GM12878 (cell line): Measurements from ENCODE around the gene MYBPHL. TPM values are rescaled to one million over a fixed set of nuclear protein-coding genes. Genes with fewer than 3 reads are reported as not detected.

Experiments
- ATAC-seq: fragments of 200-7000 bp; cut with Tn5 transposase; 3 replicates; pipeline ENCODE4 v1.9.1; 2020; ENCODE audit warnings: mild to moderate bottlenecking, moderate library complexity
- BruUV-seq: library from RNA; stranded (reverse); fragments of 400-500 nt; replicated peaks from 2 replicates; lab custom pipeline; 2021; lab: Mats Ljungman, UMichigan
- CTCF ChIA-PET: fragments of 300-600 bp; sonication (Branson Sonifier 250); formaldehyde crosslinking; extraction: SDS; loops from one replicate; lab custom pipeline; 2021; ENCODE audit warnings: inconsistent platforms; lab: Yijun Ruan, JAX
- POLR2A ChIA-PET: fragments of 350-600 bp; formaldehyde crosslinking; extraction: SDS; loops from one replicate; lab custom pipeline; 2021; ENCODE audit warnings: inconsistent platforms; lab: Charles Lee
- RAD21 ChIA-PET: fragments of 300-600 bp; sonication (Branson Sonifier 250); formaldehyde crosslinking; loops from one replicate; lab custom pipeline; 2023; ENCODE audit warnings: antibody characterized with exemption; ENCODE audit not compliant: unreplicated experiment; lab: Charles Lee
- SMC1A ChIA-PET: fragments of 300-600 bp; sonication (Branson Sonifier 250); formaldehyde crosslinking; loops from one replicate; lab custom pipeline; 2023; ENCODE audit not compliant: unreplicated experiment, uncharacterized antibody; lab: Charles Lee
- DNase-seq: peaks from one replicate; pipeline ENCODE4 v3.0.0-alpha.2; 2011; ENCODE audit warnings: low read depth, low spot score
- FAIRE-seq: peaks from 3 replicates; lab custom pipeline; 2011; peaks lifted over from hg19 to GRCh38; lab: Jason Lieb, UNC
- H2AFZ ChIP-seq: 2 replicates; pipeline ENCODE4 v1.6.0; 2011; ENCODE audit warnings: low read depth, low read length, control low read depth; ENCODE audit not compliant: control insufficient read depth
- H3K27ac ChIP-seq: 2 replicates; pipeline ENCODE4 v1.5.1; 2011; ENCODE audit warnings: control low read depth; ENCODE audit not compliant: control insufficient read depth, insufficient read depth
- H3K27me3 ChIP-seq, 2 experiments: replicated peaks in 1 of 2; 2 replicates each; pipeline versions ENCODE4 v1.6.0 to v1.6.1; 2011; ENCODE audit warnings: low read length in 1 of 2; ENCODE audit not compliant: control insufficient read depth in 2 of 2, insufficient read depth in 2 of 2
- H3K36me3 ChIP-seq, 2 experiments: 2 replicates each; pipeline ENCODE4 v1.5.1; 2011; ENCODE audit warnings: low read length in 1 of 2; ENCODE audit not compliant: control insufficient read depth in 2 of 2, insufficient read depth in 2 of 2
- H3K4me1 ChIP-seq: 2 replicates; pipeline ENCODE4 v1.6.1; 2011; ENCODE audit warnings: mild to moderate bottlenecking, low read length, moderate library complexity, mixed read lengths; ENCODE audit not compliant: control insufficient read depth, insufficient read depth
- H3K4me2 ChIP-seq: 2 replicates; pipeline ENCODE4 v1.6.0; 2011; ENCODE audit warnings: control low read depth; ENCODE audit not compliant: control insufficient read depth, insufficient read depth
- H3K4me3 ChIP-seq: fragments of 200-600 bp; sonication (generic); 2 replicates; pipeline ENCODE4 v1.5.1; 2016
- H3K79me2 ChIP-seq: 2 replicates; pipeline ENCODE4 v1.6.0; 2011; ENCODE audit warnings: low read length; ENCODE audit not compliant: control insufficient read depth, insufficient read depth
- H3K9ac ChIP-seq: 2 replicates; pipeline ENCODE4 v1.8.0; 2011; ENCODE audit warnings: low read length, control low read depth, mixed read lengths; ENCODE audit not compliant: control insufficient read depth, insufficient read depth
- H3K9me3 ChIP-seq: replicated peaks from 3 replicates; pipeline ENCODE4 v1.5.1; 2011; ENCODE audit warnings: mild to moderate bottlenecking, low read length; ENCODE audit not compliant: control insufficient read depth, insufficient read depth
- H4K20me1 ChIP-seq: 2 replicates; pipeline ENCODE4 v1.6.0; 2011; ENCODE audit not compliant: control insufficient read depth, insufficient read depth
- CHD2 ChIP-seq: IDR thresholded peaks from 2 replicates; pipeline ENCODE4 v1.6.1; 2011; ENCODE audit warnings: low read depth, low read length, improper control_type of control experiment, borderline replicate concordance
- RELA ChIP-seq: fragments of 450-650 bp; IDR thresholded peaks from 2 replicates; pipeline ENCODE4 v1.8.0; 2014; ENCODE audit warnings: borderline replicate concordance; ENCODE audit not compliant: partially characterized antibody
- SMAD1 ChIP-seq: fragments of 450-650 bp; IDR thresholded peaks from 2 replicates; pipeline ENCODE4 v1.6.1; 2018; ENCODE audit warnings: mild to moderate bottlenecking, low read depth; ENCODE audit not compliant: partially characterized antibody
- WGBS: methylation state at CpG from one replicate; pipeline ENCODE4 v1.1.6; 2016; ENCODE audit warnings: low lambda C conversion rate; ENCODE audit not compliant: insufficient replicate concordance, insufficient coverage; ENCODE audit errors: missing lambda C conversion rate; 5-methylcytosine and 5-hydroxymethylcytosine counted together
- in situ Hi-C: fragments of 300-500 bp; cut with MboI; formaldehyde crosslinking; loops from 9 replicates; pipeline ENCODE4 v1.14.3; 2018; ENCODE audit warnings: mixed read lengths
- intact Hi-C: fragments of 100-400 bp; cut with micrococcal nuclease; formaldehyde crosslinking; loops from one replicate; pipeline ENCODE4 v1.14.2; 2022; ENCODE audit not compliant: unreplicated experiment
- polyA plus RNA-seq, 11 experiments: library from polyadenylated mRNA; depleted of rRNA in 4 of 11; unstranded in 6 of 11; stranded (reverse) in 5 of 11; fragments of >200 nt; fragmentation: Nextera tagmentation in 4 of 11; fragmentation: Illumina TruSeq in 1 of 11; extraction: Ambion mirVana in 4 of 11; extraction: Trizol in 1 of 11; gene quantifications; 1 replicate in 1 of 11; 2 replicates in 10 of 11; pipeline versions ENCODE4 v1.2.1 to v1.2.3, GENCODE V29; 2011 to 2016; ENCODE audit warnings: inconsistent platforms in 2 of 11, missing spikeins in 2 of 11, low read depth in 1 of 11
- total RNA-seq, 4 experiments: library from RNA; depleted of rRNA in 3 of 4; stranded (reverse); fragments of >200 nt in 3 of 4; fragmentation: Illumina TruSeq in 1 of 4; extraction: Trizol in 1 of 4; gene quantifications; 2 replicates each; pipeline versions ENCODE4 v1.2.1 to v1.2.3, GENCODE V29; 2013 to 2021
- TF ChIP-seq, protein P1 (sequence below): fragments of 450-650 bp; IDR thresholded peaks from 2 replicates; pipeline ENCODE4 v1.6.1; 2017; ENCODE audit warnings: low read depth, mild to moderate bottlenecking, moderate library complexity

MYBPHL gene
- total and polyA plus RNA-seq, 10 of the 15 experiments (the other 5 are each of a cell fraction or from before 2014, with no cell fraction given): 0.16 to 0.75 (median 0.54) TPM; not detected in 7

DNA sequence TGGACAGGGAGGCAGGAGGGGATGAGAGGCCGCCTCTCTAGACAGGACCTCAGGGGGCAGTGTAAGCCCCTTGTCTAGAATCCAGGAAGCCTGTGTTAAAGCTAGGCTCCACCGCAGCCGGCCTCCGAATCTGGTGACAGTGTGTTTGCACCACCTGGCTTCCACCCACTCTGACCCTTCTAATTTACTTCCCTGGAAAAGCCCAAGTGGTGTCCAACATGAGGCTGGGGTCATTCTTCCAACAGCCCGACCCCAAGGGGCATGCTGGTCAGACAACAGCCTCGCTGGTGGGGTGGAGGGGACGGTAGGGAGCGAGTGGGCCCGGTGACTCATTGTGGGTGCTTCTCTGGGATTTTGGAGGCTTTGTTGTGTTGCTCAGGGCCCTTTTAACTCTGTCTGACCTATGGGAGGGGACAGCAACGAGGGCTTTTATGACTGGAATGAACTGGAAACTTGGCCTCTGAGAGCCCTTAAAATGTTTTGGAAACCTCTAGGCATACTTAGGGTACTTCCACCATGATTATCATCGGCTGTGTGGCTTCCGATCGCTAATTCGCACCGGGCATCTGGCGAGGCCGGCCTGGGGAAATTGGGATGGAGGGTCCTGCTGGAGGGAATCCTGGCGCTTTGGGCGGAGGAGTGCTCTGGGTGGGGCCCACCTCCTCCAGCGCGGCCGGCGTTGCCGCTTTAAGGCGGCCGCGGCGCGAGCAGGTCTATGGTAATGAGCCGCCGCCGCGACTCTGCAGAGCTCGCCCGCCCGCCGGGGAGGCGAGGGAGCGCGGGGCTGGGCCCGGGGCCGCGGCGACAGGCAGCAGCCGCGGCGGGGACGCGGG is 57.8 kb downstream of the MYBPHL start, which contains the start of gene CELSR2 (continued):
- TF ChIP-seq, protein P1, sequence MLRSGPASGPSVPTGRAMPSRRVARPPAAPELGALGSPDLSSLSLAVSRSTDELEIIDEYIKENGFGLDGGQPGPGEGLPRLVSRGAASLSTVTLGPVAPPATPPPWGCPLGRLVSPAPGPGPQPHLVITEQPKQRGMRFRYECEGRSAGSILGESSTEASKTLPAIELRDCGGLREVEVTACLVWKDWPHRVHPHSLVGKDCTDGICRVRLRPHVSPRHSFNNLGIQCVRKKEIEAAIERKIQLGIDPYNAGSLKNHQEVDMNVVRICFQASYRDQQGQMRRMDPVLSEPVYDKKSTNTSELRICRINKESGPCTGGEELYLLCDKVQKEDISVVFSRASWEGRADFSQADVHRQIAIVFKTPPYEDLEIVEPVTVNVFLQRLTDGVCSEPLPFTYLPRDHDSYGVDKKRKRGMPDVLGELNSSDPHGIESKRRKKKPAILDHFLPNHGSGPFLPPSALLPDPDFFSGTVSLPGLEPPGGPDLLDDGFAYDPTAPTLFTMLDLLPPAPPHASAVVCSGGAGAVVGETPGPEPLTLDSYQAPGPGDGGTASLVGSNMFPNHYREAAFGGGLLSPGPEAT: 0 out of 2 replicates have a peak, but pooled peaks have one; percentile 16

DNA sequence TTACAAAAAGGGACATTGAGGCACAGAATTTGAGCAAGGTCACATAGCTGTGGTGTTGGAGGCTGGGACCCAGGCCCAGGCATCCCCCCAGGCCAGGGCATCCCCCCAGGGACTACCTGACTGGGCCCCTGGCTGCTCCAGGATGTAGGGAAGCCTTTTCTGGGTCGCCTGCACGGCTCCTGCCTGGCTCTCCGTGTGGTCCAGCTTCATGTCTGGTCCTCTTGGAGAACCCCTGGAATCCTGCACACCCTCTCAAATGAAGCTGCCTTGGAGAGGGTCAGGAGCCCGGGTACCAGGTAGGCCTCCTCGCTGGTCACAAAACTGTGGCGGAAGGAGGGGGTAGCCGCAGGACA is 58.4 kb downstream of the MYBPHL start:
- ChIA-PET POLR2A (no interaction called here), SMC1A (no interaction called here), RAD21 (no interaction called here), CTCF (interaction anchor here (1.5 kb wide), 1 partner anchor 9 kb away, joined by 3 read pairs; no protein-coding TSS in a partner anchor)
- ATAC-seq (no peak), DNase-seq (no peak), FAIRE-seq (no peak)
- TF ChIP-seq SMAD1: no peak
- TF ChIP-seq RELA: no peak
- TF ChIP-seq CHD2: no peak
- Histone ChIP-seq H3K36me3 (no peaks in the 10 kb centered on the region), H3K4me1 (no peaks in the 10 kb centered on the region), H3K9me3 (no peaks in the 10 kb centered on the region), H3K9ac (no peak overlapping the region), H3K4me3 (no peak overlapping the region), H3K27ac (no peak overlapping the region), H2AFZ (no peak overlapping the region), H3K79me2 (no peaks in the 10 kb centered on the region), H3K27me3 (peaks cover 2 to 4% of the 10 kb centered on the region in 2 experiments; a peak in 3 of 4 replicates), H3K4me2 (no peak overlapping the region), H4K20me1 (no peaks in the 10 kb centered on the region)
- in situ Hi-C loops: no loop called here
- 94% methylated on average over 7 of the region's 7 CpGs for WGBS
- BruUV-seq: no TSS peak
- intact Hi-C loops: no loop called here
